ENCODE data around the gene CLEC16A.
A peak's percentile ranks its signal among the peaks of the same experiment; 100 is the strongest.
"Not testable (repeated sequence)": the region's sequence is repeated elsewhere in the genome, so short reads cannot be mapped to it uniquely, and the experiment has no call there.

Gene CLEC16A

DNA sequence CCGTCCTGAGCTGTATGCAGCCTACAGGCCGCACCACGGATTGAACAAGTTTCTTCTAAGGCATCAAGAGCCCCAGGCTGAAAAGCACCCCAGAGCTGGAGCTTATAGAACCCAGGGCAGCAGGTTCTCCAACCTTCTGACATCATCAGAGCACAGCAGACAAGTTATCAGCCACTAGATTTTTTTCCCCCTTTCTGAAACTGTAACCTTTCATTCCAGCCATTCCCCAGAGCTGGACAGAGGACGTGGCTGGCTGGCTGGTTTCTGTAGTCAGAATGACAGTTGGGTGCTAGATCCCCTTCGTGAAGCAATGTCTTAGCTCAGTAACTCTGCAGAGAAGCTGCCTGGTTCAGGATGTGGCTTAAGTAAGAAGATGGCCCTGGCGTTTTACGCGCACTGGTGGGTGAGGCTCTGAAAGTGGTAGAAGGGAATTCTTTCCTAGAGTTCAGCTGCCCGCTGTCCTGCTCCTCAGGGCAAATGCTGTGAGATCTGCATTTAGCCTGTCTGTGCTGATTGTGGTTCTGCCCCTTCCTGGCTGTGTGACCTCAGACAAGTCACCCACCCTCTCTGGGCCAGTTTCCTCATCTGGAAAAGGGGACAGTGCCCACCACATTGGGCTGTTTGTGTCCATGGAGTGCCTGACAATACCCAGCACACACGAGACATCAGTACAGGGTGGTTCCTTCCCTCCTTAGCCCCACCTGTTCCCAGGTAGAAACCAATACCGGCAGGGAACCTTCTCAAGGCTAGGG is 11.2 kb upstream of the CLEC16A start:
- Mint-ChIP-seq H3K27ac (peak overlapping the region; percentile 80), H3K36me3 (peaks cover 92% of the 10 kb centered on the region), H3K4me1 (peaks cover 67% of the 10 kb centered on the region), H3K9me3 (no peaks in the 10 kb centered on the region), H3K4me3 (no peak overlapping the region)
- DNase-seq (ENCODE audit: low spot score in 2 of 2) (no peak), ATAC-seq (no peak)

DNA sequence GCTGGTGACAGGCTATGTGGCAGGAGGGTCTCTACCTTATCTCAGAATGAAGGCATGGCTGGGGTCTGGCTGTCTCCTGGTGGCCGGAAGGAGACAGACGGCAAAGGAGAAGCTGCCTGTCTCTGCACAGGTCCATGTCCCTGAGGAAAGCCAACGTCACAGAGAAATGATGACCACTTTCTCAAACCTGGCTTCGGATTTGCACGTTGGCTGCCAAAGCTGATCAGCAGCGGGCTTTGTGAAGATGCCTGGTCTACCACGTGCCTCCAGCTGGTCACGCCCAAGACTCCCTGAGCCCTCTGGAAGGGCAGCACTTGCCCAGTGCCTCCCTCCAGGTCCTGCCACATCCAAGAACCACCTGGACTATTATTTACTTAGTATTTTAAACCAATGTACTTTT is 10.5 kb upstream of the CLEC16A start:
- Mint-ChIP-seq H3K27ac (peak overlapping the region; percentile 80), H3K36me3 (peaks cover 91% of the 10 kb centered on the region), H3K4me3 (no peak overlapping the region), H3K4me1 (peaks cover 74% of the 10 kb centered on the region), H3K9me3 (no peaks in the 10 kb centered on the region)
- no peak for DNase-seq (ENCODE audit: low spot score in 2 of 2)
- no peak for ATAC-seq

DNA sequence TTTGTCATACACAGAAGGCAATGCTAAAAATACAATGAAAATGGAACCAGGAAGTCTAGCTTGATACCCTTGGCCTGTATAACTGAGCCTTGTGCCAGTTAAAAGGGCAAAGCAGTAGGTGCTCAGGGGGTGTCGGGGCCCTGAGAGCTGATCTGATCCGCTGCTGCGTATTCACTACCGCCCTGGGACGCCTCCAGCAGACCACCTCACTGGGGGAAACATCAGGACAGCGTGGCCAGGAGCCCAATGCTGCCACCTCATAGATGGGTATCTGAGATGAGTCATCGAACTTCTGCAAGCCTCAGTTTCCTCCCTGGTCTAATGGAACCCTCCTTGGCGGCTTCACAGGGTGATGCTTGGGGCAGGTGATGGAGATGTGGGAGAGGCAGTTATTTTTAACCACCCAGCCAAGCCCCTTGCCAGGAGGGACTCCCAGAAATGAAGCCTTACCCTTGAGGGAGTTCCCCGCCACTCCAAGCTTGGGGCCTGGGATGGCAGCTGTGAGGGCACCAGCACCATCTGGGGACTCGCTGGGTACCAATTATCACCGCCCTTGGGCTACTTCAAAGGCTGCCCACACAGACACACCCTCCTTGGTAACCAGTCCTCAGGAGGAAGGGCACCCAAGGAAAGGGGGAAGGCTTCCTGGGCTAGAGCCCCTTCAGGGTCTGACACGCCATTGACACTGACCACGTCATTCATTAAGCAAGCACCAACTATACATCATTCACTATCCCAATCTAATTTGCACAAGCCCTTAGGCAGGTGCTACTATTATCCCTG is 9.8 kb upstream of the CLEC16A start:
- Mint-ChIP-seq H3K9me3 (no peaks in the 10 kb centered on the region), H3K36me3 (peaks cover 86% of the 10 kb centered on the region), H3K4me1 (peaks cover 80% of the 10 kb centered on the region), H3K4me3 (no peak overlapping the region), H3K27ac (peak overlapping the region; percentile 80)
- DNase-seq (ENCODE audit: low spot score in 2 of 2) (no peak), ATAC-seq (no peak)

DNA sequence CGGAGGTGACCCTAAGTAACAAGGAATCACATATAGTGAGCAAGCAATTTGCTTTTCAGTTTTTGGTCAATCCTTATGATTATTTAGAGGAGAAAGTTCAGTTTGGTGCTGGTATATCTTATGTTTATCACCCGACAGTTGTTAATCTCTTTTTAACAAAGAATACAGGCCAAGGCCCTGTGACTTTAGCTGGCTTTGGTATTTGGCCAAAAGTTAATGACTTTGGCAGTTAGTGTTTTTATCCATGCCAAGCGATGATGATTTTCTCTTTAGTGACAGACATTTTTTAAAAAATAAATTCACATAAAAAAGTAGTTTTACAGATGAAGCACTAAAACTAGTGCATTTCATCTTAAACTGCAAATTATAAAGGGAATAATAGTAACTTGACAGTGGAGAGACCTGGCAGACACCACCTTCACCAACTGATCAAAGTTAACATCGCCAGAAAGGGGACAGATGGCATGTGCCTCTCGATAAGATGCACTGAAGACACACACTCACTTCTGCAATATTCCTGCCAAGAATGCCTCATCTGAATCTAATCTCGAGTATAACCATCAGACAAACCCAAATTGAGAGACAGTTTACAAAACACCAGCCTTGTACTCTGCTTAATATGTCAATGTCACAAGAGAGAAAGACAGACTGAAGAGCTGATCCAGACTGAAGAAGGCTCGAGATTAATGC is 9.0 kb upstream of the CLEC16A start:
- ATAC-seq (no peak), DNase-seq (ENCODE audit: low spot score in 2 of 2) (no peak)
- Mint-ChIP-seq H3K36me3 (peaks cover 83% of the 10 kb centered on the region), H3K4me3 (no peak overlapping the region), H3K9me3 (no peaks in the 10 kb centered on the region), H3K4me1 (peaks cover 82% of the 10 kb centered on the region), H3K27ac (no peak overlapping the region)

DNA sequence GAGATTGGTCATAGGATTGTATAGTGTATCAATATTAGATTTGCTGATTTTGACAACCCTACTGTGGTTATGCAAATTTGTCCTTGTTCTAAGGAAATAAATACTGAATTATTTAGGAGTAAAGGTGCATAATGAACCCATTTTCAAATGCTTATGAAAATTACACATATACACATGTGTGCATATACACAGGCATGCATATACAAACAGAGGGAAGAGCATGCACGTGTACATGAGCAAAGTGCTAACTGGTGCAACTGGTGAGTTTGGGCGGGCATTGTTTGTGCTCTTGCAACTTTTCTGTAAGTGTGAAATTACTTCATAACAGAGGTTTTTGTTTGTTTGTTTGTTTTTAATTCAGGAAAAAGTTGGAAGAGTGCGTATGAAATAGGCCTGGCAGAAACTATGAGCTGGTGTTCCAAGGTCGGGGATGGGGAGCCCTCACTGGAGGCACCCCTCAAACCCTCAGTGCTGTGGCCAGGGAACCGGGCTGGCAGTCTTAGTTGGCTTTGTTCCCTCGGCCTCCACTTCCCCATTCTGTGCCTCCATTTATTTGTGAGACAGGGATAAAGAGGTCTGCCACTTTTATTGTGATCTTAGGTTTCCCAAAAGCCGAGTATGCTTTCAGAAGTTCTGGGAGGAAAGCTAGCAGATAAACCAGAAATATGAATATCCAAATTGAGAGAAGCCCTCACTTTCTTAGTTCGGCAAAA is 7.9 kb upstream of the CLEC16A start:
- Mint-ChIP-seq H3K36me3 (peaks cover 72% of the 10 kb centered on the region), H3K4me3 (no peak overlapping the region), H3K4me1 (peaks cover 82% of the 10 kb centered on the region), H3K9me3 (no peaks in the 10 kb centered on the region), H3K27ac (peak overlapping the region; percentile 80)
- ATAC-seq (no peak), DNase-seq (ENCODE audit: low spot score in 2 of 2) (no peak)

DNA sequence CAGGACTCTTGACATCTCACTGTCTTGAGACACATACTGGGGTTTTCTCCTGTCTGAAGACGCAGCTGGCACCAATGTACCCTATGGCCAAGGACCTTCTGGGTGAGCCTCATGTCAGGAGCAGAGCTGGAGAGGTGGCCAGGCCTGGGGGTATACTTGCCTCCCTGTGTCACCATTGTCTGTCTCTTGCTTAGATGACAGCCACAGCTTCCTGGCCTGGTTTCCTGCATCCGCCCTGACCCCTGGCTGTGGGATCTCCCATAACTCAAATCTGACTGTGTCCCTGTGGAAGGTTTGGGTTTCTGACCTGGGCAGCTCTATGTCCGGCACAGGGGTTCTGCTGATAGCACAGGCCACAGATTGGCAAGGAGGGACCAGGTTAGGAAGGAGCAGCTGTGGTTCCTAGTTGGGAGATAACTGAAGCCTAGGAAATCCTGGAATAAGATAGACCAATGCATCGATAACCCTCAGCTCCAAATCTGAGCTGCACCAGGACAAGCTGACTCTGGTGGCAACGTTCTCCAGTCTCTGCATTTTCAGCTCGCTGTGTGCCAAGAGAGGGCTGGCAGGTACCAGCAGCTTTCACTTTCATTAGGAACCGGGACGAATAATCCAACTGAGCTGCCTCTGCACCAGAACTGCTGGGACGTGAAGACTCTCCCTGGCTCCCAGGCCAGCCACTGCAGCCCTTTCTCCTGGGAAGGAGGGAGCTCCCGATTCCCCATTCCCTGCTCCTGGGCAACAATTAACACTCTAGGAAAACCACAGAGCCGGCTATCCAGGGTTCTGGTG is 7.1 kb upstream of the CLEC16A start:
- DNase-seq (ENCODE audit: low spot score in 2 of 2): no peak
- Mint-ChIP-seq H3K36me3 (peaks cover 64% of the 10 kb centered on the region), H3K4me1 (peaks cover 84% of the 10 kb centered on the region), H3K27ac (peak overlapping the region; percentile 80), H3K4me3 (peak overlapping the region; percentile 79), H3K9me3 (no peaks in the 10 kb centered on the region)
- ATAC-seq: no peak

DNA sequence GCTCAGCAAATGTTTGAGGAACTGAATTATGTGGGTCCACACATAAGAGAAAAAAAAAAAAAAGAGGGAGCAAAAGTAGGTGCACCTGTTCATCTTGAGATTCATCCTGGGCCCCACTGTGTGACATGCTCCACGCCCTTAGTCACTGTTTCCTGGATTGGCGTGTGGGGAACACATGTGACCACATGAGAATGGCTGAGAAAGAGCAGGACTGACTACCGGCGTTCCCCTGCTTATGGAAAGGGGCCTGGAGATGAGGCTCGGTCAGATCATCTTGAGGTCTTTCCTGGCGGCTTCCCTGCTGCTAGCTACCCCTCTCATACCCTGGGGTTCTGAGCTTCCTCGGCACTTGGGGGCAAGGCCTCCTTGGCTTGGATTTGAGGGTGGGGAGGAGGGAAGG is 6.0 kb upstream of the CLEC16A start:
- peak in 1 of 2 donors; percentile 21 for DNase-seq (ENCODE audit: low spot score in 2 of 2)
- Mint-ChIP-seq H3K36me3 (peaks cover 55% of the 10 kb centered on the region), H3K27ac (peak overlapping the region; percentile 80), H3K4me3 (peak overlapping the region; percentile 79), H3K4me1 (peaks cover 86% of the 10 kb centered on the region), H3K9me3 (no peaks in the 10 kb centered on the region)
- peak; percentile 53 for ATAC-seq

DNA sequence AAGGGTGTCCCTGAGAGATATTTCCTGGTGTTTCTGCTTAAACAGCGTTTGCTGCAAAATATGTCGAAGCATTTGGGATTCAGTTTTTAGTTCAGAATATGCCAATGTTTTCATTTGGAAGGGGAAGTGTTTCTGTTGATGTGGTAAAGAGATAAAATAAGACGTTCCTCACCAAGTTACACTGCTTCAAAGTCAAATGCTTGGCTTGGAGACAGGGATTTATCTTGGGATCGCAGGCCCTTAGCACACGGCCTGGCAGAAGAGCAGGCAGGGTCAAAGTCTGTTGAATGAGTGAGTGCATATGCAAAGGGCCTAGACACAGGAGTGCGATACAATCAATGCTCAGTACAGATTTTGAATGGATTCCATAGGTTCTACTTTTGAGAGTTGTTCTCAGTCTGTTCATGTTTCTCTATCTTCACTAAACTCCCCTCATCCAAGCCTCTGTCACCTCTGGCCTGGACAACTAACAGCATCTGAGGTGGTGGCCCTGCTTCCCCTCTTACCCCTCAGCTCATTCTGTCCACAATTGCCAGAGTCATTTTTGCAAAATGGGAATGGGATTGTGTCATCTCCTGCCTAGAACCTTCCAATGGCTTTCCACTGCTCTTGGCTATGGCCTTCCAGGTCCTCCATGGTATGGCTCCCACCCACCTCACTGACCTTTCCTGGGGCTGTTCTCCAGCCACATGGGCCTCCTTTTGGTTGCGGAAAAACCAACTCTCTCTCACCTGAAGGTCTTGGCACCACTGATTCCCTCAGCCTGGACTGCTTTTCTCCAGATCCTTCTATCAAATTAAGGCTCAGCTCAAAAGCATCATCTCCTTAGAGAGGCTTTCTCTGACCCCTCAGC is 5.3 kb upstream of the CLEC16A start:
- ATAC-seq (no peak), DNase-seq (ENCODE audit: low spot score in 2 of 2) (no peak)
- peaks cover 84% of the 10 kb centered on the region for H3K4me1 Mint-ChIP-seq
- peak overlapping the region; percentile 80 for H3K27ac Mint-ChIP-seq
- H3K9me3 Mint-ChIP-seq: no peaks in the 10 kb centered on the region
- H3K4me3 Mint-ChIP-seq: peak overlapping the region; percentile 79
- peaks cover 48% of the 10 kb centered on the region for H3K36me3 Mint-ChIP-seq

DNA sequence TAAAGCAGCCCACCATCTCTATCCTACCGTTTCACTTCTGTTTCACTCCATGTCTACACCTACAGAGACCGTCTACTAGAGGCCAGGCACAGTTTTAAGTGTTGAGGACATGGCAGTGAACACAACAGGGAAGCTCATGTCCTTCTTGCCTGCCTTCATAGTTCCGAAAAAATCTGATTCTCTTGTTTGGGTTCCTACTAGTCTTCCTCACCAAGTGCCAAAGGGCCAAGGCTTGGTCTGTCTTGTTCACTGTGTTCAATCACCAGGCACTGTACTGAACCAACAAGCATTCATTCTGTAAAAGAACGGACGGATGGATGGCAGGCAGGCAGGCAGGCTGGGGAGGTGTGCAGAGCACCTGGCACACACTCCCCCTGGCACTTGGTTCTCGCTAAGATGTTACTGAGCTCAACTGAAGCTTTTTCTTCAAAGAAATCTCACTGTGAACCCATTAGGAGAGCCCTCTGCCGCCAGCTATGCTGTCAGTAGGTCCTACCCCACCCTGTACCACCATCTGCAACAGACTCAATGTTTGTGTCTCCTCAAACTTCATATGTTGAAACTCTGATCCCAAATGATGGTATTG is 4.6 kb upstream of the CLEC16A start:
- no peaks in the 10 kb centered on the region for H3K9me3 Mint-ChIP-seq
- DNase-seq (ENCODE audit: low spot score in 2 of 2): no peak
- no peak for ATAC-seq
- peaks cover 82% of the 10 kb centered on the region for H3K4me1 Mint-ChIP-seq
- peaks cover 45% of the 10 kb centered on the region for H3K36me3 Mint-ChIP-seq
- peak overlapping the region; percentile 68 for H3K27ac Mint-ChIP-seq
- peak overlapping the region; percentile 79 for H3K4me3 Mint-ChIP-seq

DNA sequence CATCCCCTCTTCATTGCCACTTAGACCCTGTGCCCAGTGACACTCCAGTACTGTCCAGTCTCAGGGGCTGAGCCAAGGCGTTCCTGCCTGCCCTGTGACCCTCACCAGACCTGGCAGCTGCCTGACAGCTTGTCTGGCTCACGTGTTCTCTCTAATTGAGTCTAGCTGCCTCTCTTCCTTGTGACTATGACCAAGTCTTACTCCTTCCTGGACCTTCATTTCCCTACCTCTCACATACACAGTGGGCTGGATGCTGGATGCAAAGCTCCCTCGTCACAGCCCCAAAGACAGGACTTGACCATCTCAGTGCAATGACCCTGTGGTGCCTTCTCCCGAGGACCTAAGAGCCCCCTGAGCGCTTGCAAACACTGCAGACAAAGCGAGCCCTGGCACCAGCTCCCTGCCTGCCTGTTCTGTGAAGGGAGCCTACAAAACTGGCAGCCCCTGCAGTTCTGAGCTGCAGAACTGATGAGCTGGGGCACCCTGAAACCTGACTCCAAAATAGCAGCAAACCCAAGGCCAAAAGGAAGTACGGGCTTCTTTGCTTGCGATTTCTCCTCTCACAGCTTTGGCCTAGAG is 3.8 kb upstream of the CLEC16A start:
- Mint-ChIP-seq H3K4me1 (peaks cover 84% of the 10 kb centered on the region), H3K9me3 (no peaks in the 10 kb centered on the region), H3K36me3 (peaks cover 36% of the 10 kb centered on the region), H3K27ac (peak overlapping the region; percentile 65), H3K4me3 (peak overlapping the region; percentile 79)
- DNase-seq (ENCODE audit: low spot score in 2 of 2): no peak
- no peak for ATAC-seq

DNA sequence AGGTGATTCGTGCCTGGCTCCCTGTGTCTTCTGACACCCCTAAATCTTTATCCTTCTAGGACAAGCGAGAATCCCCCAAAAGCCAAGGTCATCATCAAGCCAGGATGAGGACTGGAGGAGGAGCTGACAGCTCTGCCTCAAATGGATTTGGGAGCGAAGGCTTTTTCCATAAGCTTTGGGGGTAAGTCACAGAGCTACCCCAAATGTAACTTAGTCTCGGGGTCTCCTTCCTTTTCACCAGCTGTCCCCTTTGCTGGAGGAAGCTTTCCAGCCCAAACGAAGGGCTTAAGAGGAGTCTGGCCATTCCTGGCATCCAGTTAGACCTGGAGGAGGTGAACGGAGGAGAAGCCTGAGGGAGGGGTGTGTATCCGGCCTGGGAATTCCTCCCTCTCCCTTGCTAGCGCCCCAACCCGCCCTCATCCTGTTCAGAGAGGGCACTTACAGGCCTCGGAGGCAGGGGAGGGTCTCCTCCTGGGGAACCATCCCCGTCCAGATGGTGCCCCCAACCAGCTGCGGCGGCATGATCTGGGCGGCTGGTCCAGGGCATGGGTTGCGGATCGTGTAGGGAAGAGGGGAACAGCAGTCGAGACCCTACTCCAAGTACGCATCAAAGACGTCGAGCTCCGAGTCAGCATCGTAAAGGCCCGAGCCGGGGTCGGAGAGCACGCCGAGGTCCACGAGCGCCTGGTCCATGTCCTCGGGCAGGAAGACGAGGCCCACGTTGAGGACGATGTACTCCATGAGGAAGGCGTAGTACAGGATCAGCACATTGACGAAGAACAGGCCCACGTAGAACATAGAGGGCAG is 3.0 kb upstream of the CLEC16A start:
- H3K4me1 Mint-ChIP-seq: peaks cover 84% of the 10 kb centered on the region
- peak overlapping the region; percentile 65 for H3K27ac Mint-ChIP-seq
- peak; percentile 1 for ATAC-seq
- peaks cover 29% of the 10 kb centered on the region for H3K36me3 Mint-ChIP-seq
- no peaks in the 10 kb centered on the region for H3K9me3 Mint-ChIP-seq
- no peak for DNase-seq (ENCODE audit: low spot score in 2 of 2)
- peak overlapping the region; percentile 79 for H3K4me3 Mint-ChIP-seq

DNA sequence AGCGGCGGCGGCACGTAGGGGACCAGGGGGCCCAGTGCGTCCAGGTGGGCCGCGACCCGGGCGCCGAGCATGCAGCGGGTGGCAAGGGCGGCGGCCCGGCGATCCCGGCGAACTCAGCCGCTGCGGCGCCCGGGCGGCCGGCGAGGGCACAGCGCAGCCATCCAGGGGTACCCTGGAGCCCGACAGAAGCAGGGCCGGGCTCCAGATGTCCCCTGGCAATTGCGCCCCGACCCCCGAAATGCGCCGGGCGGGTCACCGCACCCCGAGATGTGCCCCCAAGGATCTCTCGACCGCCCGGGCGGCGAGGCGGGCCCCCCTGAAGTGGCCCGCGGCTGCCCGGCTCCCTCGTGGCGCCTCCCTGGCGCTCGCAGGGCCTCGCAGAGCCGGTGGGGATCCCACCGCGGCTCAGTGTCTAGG is 2.4 kb upstream of the CLEC16A start:
- DNase-seq (ENCODE audit: low spot score in 2 of 2); H3K9me3 Mint-ChIP-seq: not testable (repeated sequence)
- H3K36me3 Mint-ChIP-seq: peaks cover 23% of the 10 kb centered on the region
- peak overlapping the region; percentile 79 for H3K4me3 Mint-ChIP-seq
- ATAC-seq: peak; percentile 2
- peaks cover 83% of the 10 kb centered on the region for H3K4me1 Mint-ChIP-seq
- peak overlapping the region; percentile 65 for H3K27ac Mint-ChIP-seq
